A549 (cell line): ENCODE measurements around the gene SCO1.

ENCODE experiments used
- CTCF ChIP-seq: fragments of >200 bp; sonication (Bioruptor Twin); formaldehyde crosslinking; IDR thresholded peaks from 3 replicates; pipeline ENCODE4 v1.5.1; 2016
- EP300 ChIP-seq, 2 experiments: fragments of >200 bp; sonication (Bioruptor Twin); formaldehyde crosslinking; IDR thresholded peaks; 2 replicates in 1 of 2; 3 replicates in 1 of 2; pipeline ENCODE4 v1.6.1; 2016 to 2017
- HOXA7 ChIP-seq: fragments of 250-450 bp; sonication (Bioruptor Pico); IDR thresholded peaks from 2 replicates; pipeline ENCODE4 v1.5.0; 2020; ENCODE audit warnings: mild to moderate bottlenecking, moderate library complexity
- JUN ChIP-seq, 2 experiments: fragments of >200 bp; sonication (Bioruptor Twin); formaldehyde crosslinking; IDR thresholded peaks; 2 replicates in 1 of 2; 3 replicates in 1 of 2; pipeline ENCODE4 v1.6.1; 2016 to 2017
- JUNB ChIP-seq: fragments of >200 bp; sonication (Bioruptor Twin); formaldehyde crosslinking; IDR thresholded peaks from 2 replicates; pipeline ENCODE4 v1.6.1; 2016
- MYC ChIP-seq: IDR thresholded peaks from 2 replicates; pipeline ENCODE4 v1.6.1; 2012; ENCODE audit warnings: mild to moderate bottlenecking, inconsistent platforms, low read length, improper control_type of control experiment, borderline replicate concordance
- NPAS2 ChIP-seq: fragments of 250-450 bp; sonication (Bioruptor Pico); IDR thresholded peaks from 2 replicates; pipeline ENCODE4 v1.8.0; 2022; ENCODE audit warnings: mild to moderate bottlenecking, moderate library complexity, borderline replicate concordance
- POLR2A ChIP-seq: IDR thresholded peaks from 2 replicates; pipeline ENCODE4 v1.6.1; 2012; ENCODE audit warnings: mild to moderate bottlenecking, low read length
- REST ChIP-seq: fragments of 200-600 bp; sonication (generic); IDR thresholded peaks from 2 replicates; pipeline ENCODE4 v1.6.1; 2016; ENCODE audit warnings: antibody characterized with exemption, mild to moderate bottlenecking, moderate library complexity
- TP53 ChIP-seq: fragments of 250-450 bp; sonication (Bioruptor Pico); IDR thresholded peaks from 2 replicates; pipeline ENCODE4 v1.5.0; 2021; ENCODE audit warnings: mild to moderate bottlenecking, moderate library complexity
- USF2 ChIP-seq: fragments of 450-650 bp; IDR thresholded peaks from 2 replicates; pipeline ENCODE4 v1.6.1; 2014; ENCODE audit warnings: antibody characterized with exemption
- ZC3H11A ChIP-seq: fragments of 450-650 bp; IDR thresholded peaks from 2 replicates; pipeline ENCODE4 v1.6.1; 2014; ENCODE audit warnings: antibody characterized with exemption, mild to moderate bottlenecking
- ZNF302 ChIP-seq: fragments of 250-450 bp; sonication (Bioruptor Pico); IDR thresholded peaks from 2 replicates; pipeline ENCODE4 v1.9.0; 2021; ENCODE audit warnings: inconsistent platforms, mild to moderate bottlenecking, moderate library complexity

GRCh38 chr17:10651927-10652326 lies 45.4 kb downstream of the SCO1 start:
- TF ChIP-seq REST (no peak), CTCF (no peak), ZNF302 (CRISPR knock-in tag) (no peak), POLR2A (no peak), USF2 (no peak), EP300 (IDR thresholded peaks at IDR 0.05) (no peak), ZC3H11A (no peak), JUN (IDR thresholded peaks at IDR 0.05) (no peak), HOXA7 (CRISPR knock-in tag) (no peak), TP53 (CRISPR knock-in tag) (no peak), NPAS2 (CRISPR knock-in tag) (no peak), JUNB (no peak), MYC (no peak)
